K562 (cell line): Measurements from ENCODE around the gene ARHGAP33. TPM values are rescaled to one million over a fixed set of nuclear protein-coding genes. Genes with fewer than 3 reads are reported as not detected.

Source experiments
- ATF6 ChIP-seq: sonication (generic); formaldehyde crosslinking; IDR thresholded peaks from 2 replicates; pipeline ENCODE4 v1.4.0; 2020; ENCODE audit warnings: mild to moderate bottlenecking, missing genetic modification reagents
- CREB3L1 ChIP-seq: fragments of 450-650 bp; IDR thresholded peaks from 2 replicates; pipeline ENCODE4 v1.6.1; 2014; ENCODE audit warnings: low read depth, mild to moderate bottlenecking, moderate library complexity, borderline replicate concordance
- CREM ChIP-seq: IDR thresholded peaks from 2 replicates; pipeline ENCODE4 v1.6.1; 2014; ENCODE audit warnings: antibody characterized with exemption, low read depth
- CUX1 ChIP-seq: fragments of 200-800 bp; sonication (Bioruptor generic); IDR thresholded peaks from 2 replicates; pipeline ENCODE4 v1.6.1; 2016; ENCODE audit warnings: missing genetic modification characterization, missing compliant biosample characterization
- FOXP4 ChIP-seq: sonication (generic); formaldehyde crosslinking; IDR thresholded peaks from 2 replicates; pipeline ENCODE4 v1.8.0; 2022; ENCODE audit warnings: mild to moderate bottlenecking, missing genetic modification reagents, borderline replicate concordance
- GABPA ChIP-seq: fragments of 200-800 bp; sonication (Bioruptor generic); conservative IDR thresholded peaks from 2 replicates; pipeline ENCODE4 v1.6.1; 2016; ENCODE audit warnings: low read depth, missing genetic modification characterization, missing compliant biosample characterization
- HINFP ChIP-seq: fragments of 450-650 bp; conservative IDR thresholded peaks from 2 replicates; pipeline ENCODE4 v1.6.1; 2016; ENCODE audit warnings: missing genetic modification characterization, low read depth, mild to moderate bottlenecking, control low read depth, missing compliant biosample characterization
- HIVEP1 ChIP-seq: fragments of 250-450 bp; sonication (Bioruptor Pico); IDR thresholded peaks from 2 replicates; pipeline ENCODE4 v1.4.0; 2020; ENCODE audit warnings: mild to moderate bottlenecking
- MIER1 ChIP-seq: fragments of 450-650 bp; IDR thresholded peaks from 2 replicates; pipeline ENCODE4 v1.6.1; 2016; ENCODE audit warnings: antibody characterized with exemption, mild to moderate bottlenecking, low read depth
- SETDB1 ChIP-seq: IDR thresholded peaks from one replicate; pipeline ENCODE4 v1.6.1; 2012; ENCODE audit warnings: low read length, control low read depth, inconsistent platforms
- SMARCE1 ChIP-seq: fragments of 450-650 bp; IDR thresholded peaks from 2 replicates; pipeline ENCODE4 v1.7.1; 2016; ENCODE audit warnings: mild to moderate bottlenecking
- TCF15 ChIP-seq: fragments of 250-450 bp; sonication (Bioruptor Pico); IDR thresholded peaks from 2 replicates; pipeline ENCODE4 v1.8.0; 2022; ENCODE audit warnings: moderate library complexity, mild to moderate bottlenecking, inconsistent platforms
- ZNF3 ChIP-seq: fragments of 250-450 bp; sonication (Bioruptor Pico); IDR thresholded peaks from 2 replicates; pipeline ENCODE4 v1.5.0; 2021; ENCODE audit warnings: mild to moderate bottlenecking, moderate library complexity
- polyA plus RNA-seq, 8 experiments: library from polyadenylated mRNA; depleted of rRNA in 4 of 8; stranded (reverse) in 5 of 8; unstranded in 3 of 8; fragments of >200 nt; fragmentation: Nextera tagmentation in 2 of 8; fragmentation: Illumina TruSeq in 1 of 8; extraction: Ambion mirVana in 2 of 8; extraction: Trizol in 1 of 8; gene quantifications; 2 replicates each; pipeline versions ENCODE4 v1.2.1 to v1.2.3, GENCODE V29; 2011 to 2014; ENCODE audit warnings: inconsistent platforms in 1 of 8, missing spikeins in 1 of 8
- total RNA-seq, 7 experiments: library from RNA; depleted of rRNA in 6 of 7; stranded (reverse); fragments of >200 nt in 6 of 7; fragmentation: Illumina TruSeq in 2 of 7; extraction: Trizol in 2 of 7; gene quantifications; 2 replicates each; pipeline versions ENCODE4 v1.2.1 to v1.2.3, GENCODE V29; 2011 to 2021; ENCODE audit warnings: low replicate concordance in 1 of 7

Gene ARHGAP33
- total and polyA plus RNA-seq, 9 of the 15 experiments (the other 6 are each of a cell fraction or from before 2014, with no cell fraction given), result 0.06 to 26.6 (median 1.6) TPM; not detected in 1

- TF ChIP-seq FOXP4 (CRISPR knock-in tag) (peak; percentile 89; the same call in 1 of the 2 replicates), HIVEP1 (CRISPR knock-in tag) (no peak), SETDB1 (no peak), ATF6 (CRISPR knock-in tag) (peak; percentile 97), CREB3L1 (no peak), CUX1 (CRISPR knock-in tag) (no peak), GABPA (tag) (no peak), HINFP (tag) (no peak), CREM (peak; percentile 49; the same call in 1 of the 2 replicates), MIER1 (peak; percentile 97), ZNF3 (CRISPR knock-in tag) (no peak), TCF15 (no peak), SMARCE1 (no peak)
Observed at GRCh38 chr19:35828692-35829301, 53.4 kb downstream of the ARHGAP33 start (continued).
